ENCODE data around the gene HDAC4. TPM values are rescaled to one million over a fixed set of nuclear protein-coding genes. Genes with fewer than 3 reads are reported as not detected.

HDAC4 gene
- total RNA-seq, 2 donors from 2014 or later, result 38.7 to 50.9 TPM

GRCh38 chr2:239260546-239261327, 140.1 kb downstream of the HDAC4 start:
- peak; percentile 2 to 20 for DNase-seq
- intact Hi-C loops (cut with DNase I, micrococcal nuclease), result no loop called here
- no peak for ATAC-seq

- intact Hi-C loops (cut with DNase I, micrococcal nuclease), result no loop called here
- DNase-seq, result peak; percentile 11 to 27
These were observed 141.1 kb downstream of the HDAC4 start for GRCh38 chr2:239259603-239260298.

GRCh38 chr2:239259173-239259572, 141.6 kb downstream of the HDAC4 start:
- intact Hi-C loops (cut with DNase I, micrococcal nuclease), result no loop called here
- DNase-seq (no peak), ATAC-seq (no peak)

More at GRCh38 chr2:239259603-239260298, 141.1 kb downstream of the HDAC4 start:
- peak; percentile 23 for ATAC-seq

GRCh38 chr2:239258248-239258647, 142.6 kb downstream of the HDAC4 start:
- DNase-seq (peak in 1 of 2 donors; percentile 3), ATAC-seq (no peak)
- intact Hi-C loops (cut with DNase I, micrococcal nuclease), result no loop called here

- ATAC-seq (no peak), DNase-seq (peak in 1 of 2 donors; percentile 15)
- intact Hi-C loops (cut with DNase I, micrococcal nuclease), result no loop called here
These were observed 143.3 kb downstream of the HDAC4 start for GRCh38 chr2:239257511-239257937.

- intact Hi-C loops (cut with DNase I, micrococcal nuclease), result no loop called here
- DNase-seq (peak; percentile 5 to 8), ATAC-seq (no peak)
These were observed 144.5 kb downstream of the HDAC4 start for GRCh38 chr2:239256350-239256743.

- ATAC-seq, result no peak
- intact Hi-C loops (cut with DNase I, micrococcal nuclease), result no loop called here
- peak in 1 of 2 donors; percentile 1 for DNase-seq
These were observed 145.0 kb downstream of the HDAC4 start for GRCh38 chr2:239255628-239256349.

- DNase-seq (peak in 1 of 2 donors; percentile 0), ATAC-seq (no peak)
- intact Hi-C loops (cut with DNase I, micrococcal nuclease), result no loop called here
These were observed 145.6 kb downstream of the HDAC4 start for GRCh38 chr2:239255218-239255617.

- ATAC-seq (no peak), DNase-seq (peak; percentile 12 to 22)
- intact Hi-C loops (cut with DNase I, micrococcal nuclease), result no loop called here
These were observed 147.0 kb downstream of the HDAC4 start for GRCh38 chr2:239253701-239254436.

GRCh38 chr2:239253264-239253663, 147.6 kb downstream of the HDAC4 start:
- ATAC-seq (no peak), DNase-seq (peak in 1 of 2 donors; percentile 0)
- intact Hi-C loops (cut with DNase I, micrococcal nuclease), result no loop called here

- intact Hi-C loops (cut with DNase I, micrococcal nuclease), result no loop called here
- peak; percentile 31 to 38 for DNase-seq
- ATAC-seq, result no peak
These were observed 148.0 kb downstream of the HDAC4 start for GRCh38 chr2:239252801-239253200.

GRCh38 chr2:239252393-239252792, 148.4 kb downstream of the HDAC4 start:
- ATAC-seq, result no peak
- intact Hi-C loops (cut with DNase I, micrococcal nuclease), result no loop called here
- DNase-seq, result no peak

- no peak for DNase-seq
These were observed 148.8 kb downstream of the HDAC4 start for GRCh38 chr2:239251971-239252370.

GRCh38 chr2:239250216-239251081, 150.4 kb downstream of the HDAC4 start:
- ATAC-seq (no peak), DNase-seq (peak in 1 of 2 donors; percentile 29)
- intact Hi-C loops (cut with DNase I, micrococcal nuclease), result no loop called here

More at GRCh38 chr2:239251971-239252370, 148.8 kb downstream of the HDAC4 start:
- intact Hi-C loops (cut with DNase I, micrococcal nuclease), result no loop called here
- no peak for ATAC-seq

GRCh38 chr2:239249776-239250175, 151.0 kb downstream of the HDAC4 start:
- intact Hi-C loops (cut with DNase I, micrococcal nuclease), result no loop called here
- ATAC-seq (no peak), DNase-seq (peak; percentile 60 to 66)

- DNase-seq (peak in 1 of 2 donors; percentile 26), ATAC-seq (no peak)
- intact Hi-C loops (cut with DNase I, micrococcal nuclease), result no loop called here
These were observed 151.8 kb downstream of the HDAC4 start for GRCh38 chr2:239249048-239249447.

GRCh38 chr2:239247401-239248245, 153.2 kb downstream of the HDAC4 start:
- ATAC-seq, result peak; percentile 37
- peak; percentile 28 to 34 for DNase-seq
- intact Hi-C loops (cut with DNase I, micrococcal nuclease), result no loop called here

Data from left colon (tissue), 2 donors.